Tibial artery (tissue), 4 donors: ENCODE data around the gene PPP6C.

ENCODE experiments used
- DNase-seq, 2 donors: peaks; one replicate each; pipeline ENCODE4 v3.0.0-alpha.2; 2019
- H3K27ac ChIP-seq, 2 donors: fragments of 200-600 bp; sonication (generic) in 1 of 2; 1 replicate in 1 of 2; 2 replicates in 1 of 2; pipeline ENCODE4 v1.5.1; 2018 to 2019; ENCODE audit warnings: mild to moderate bottlenecking in 1 of 2
- H3K27me3 ChIP-seq, 2 donors: fragments of 200-600 bp; sonication (generic) in 1 of 2; one replicate each; pipeline versions ENCODE4 v1.5.1 to v1.6.0; 2016 to 2019
- H3K36me3 ChIP-seq, 3 donors: fragments of 200-600 bp; sonication (generic) in 2 of 3; one replicate each; pipeline ENCODE4 v1.5.1; 2016 to 2019; ENCODE audit warnings: mild to moderate bottlenecking in 2 of 3
- H3K4me1 ChIP-seq, 4 donors: fragments of 200-600 bp; sonication (generic) in 2 of 4; 1 replicate in 3 of 4; 2 replicates in 1 of 4; pipeline ENCODE4 v1.5.1; 2016 to 2019
- H3K4me3 ChIP-seq, 2 donors: fragments of 200-600 bp; sonication (generic) in 1 of 2; 1 replicate in 1 of 2; 2 replicates in 1 of 2; pipeline ENCODE4 v1.5.1; 2018 to 2019; ENCODE audit warnings: mild to moderate bottlenecking in 2 of 2
- H3K9me3 ChIP-seq, 3 donors: fragments of 200-600 bp; sonication (generic) in 1 of 3; one replicate each; pipeline ENCODE4 v1.5.1; 2016 to 2019
- CTCF ChIP-seq, 2 experiments: fragments of 200-600 bp in 1 of 2; fragments of 450-650 bp in 1 of 2; IDR thresholded peaks; one replicate each; pipeline ENCODE4 v1.5.1; 2017 to 2019; ENCODE audit warnings: antibody characterized with exemption in 2 of 2, mild to moderate bottlenecking in 1 of 2, moderate library complexity in 1 of 2
- intact Hi-C: fragments of 100-400 bp; cut with DNase I; formaldehyde crosslinking; loops from one replicate; pipeline ENCODE4 v1.15.0; 2023; ENCODE audit warnings: low total_unique reads

The PPP6C gene

GRCh38 chr9:125156551-125156950 lies 33.1 kb downstream of the PPP6C start:
- Histone ChIP-seq H3K36me3 (peaks cover 23 to 50% (median 31%) of the 10 kb centered on the region in 3 donors), H3K4me1 (peaks cover 0 to 26% (median 14%) of the 10 kb centered on the region in 4 donors), H3K27me3 (no peaks in the 10 kb centered on the region), H3K27ac (no peak overlapping the region), H3K9me3 (no peaks in the 10 kb centered on the region), H3K4me3 (no peak overlapping the region)
- intact Hi-C loops: no loop called here
- TF ChIP-seq CTCF (IDR thresholded peaks at IDR 0.05): no peak
- no peak for DNase-seq

- intact Hi-C loops: no loop called here
- no peak overlapping the region for H3K27ac ChIP-seq
- no peaks in the 10 kb centered on the region for H3K27me3 ChIP-seq
- no peak overlapping the region for H3K4me3 ChIP-seq
- no peak for DNase-seq
- TF ChIP-seq CTCF (IDR thresholded peaks at IDR 0.05): no peak
- H3K4me1 ChIP-seq: peaks cover 0 to 5% (median 0%) of the 10 kb centered on the region in 4 donors
- H3K36me3 ChIP-seq: peaks cover 49 to 76% (median 53%) of the 10 kb centered on the region in 3 donors
- H3K9me3 ChIP-seq: no peaks in the 10 kb centered on the region
Measured at GRCh38 chr9:125153712-125154367, 35.8 kb downstream of the PPP6C start.

GRCh38 chr9:125151730-125152129 lies 37.9 kb downstream of the PPP6C start:
- intact Hi-C loops: no loop called here
- no peak for TF ChIP-seq CTCF (IDR thresholded peaks at IDR 0.05)
- Histone ChIP-seq H3K36me3 (peaks cover 42 to 64% (median 49%) of the 10 kb centered on the region in 3 donors), H3K9me3 (no peaks in the 10 kb centered on the region), H3K27ac (no peak overlapping the region), H3K4me1 (peaks cover 0 to 5% (median 0%) of the 10 kb centered on the region in 4 donors), H3K27me3 (no peaks in the 10 kb centered on the region), H3K4me3 (no peak overlapping the region)
- no peak for DNase-seq

- intact Hi-C loops: no loop called here
- Histone ChIP-seq H3K36me3 (peaks cover 42 to 62% (median 46%) of the 10 kb centered on the region in 3 donors), H3K9me3 (no peaks in the 10 kb centered on the region), H3K4me3 (no peak overlapping the region), H3K27me3 (no peaks in the 10 kb centered on the region), H3K27ac (no peak overlapping the region), H3K4me1 (peaks cover 0 to 12% (median 0%) of the 10 kb centered on the region in 4 donors)
- no peak for DNase-seq
- TF ChIP-seq CTCF (IDR thresholded peaks at IDR 0.05): no peak
Measured at GRCh38 chr9:125150349-125151245, 39.0 kb downstream of the PPP6C start.

GRCh38 chr9:125147401-125147951 lies 42.1 kb downstream of the PPP6C start:
- Histone ChIP-seq H3K27ac (no peak overlapping the region), H3K4me3 (no peak overlapping the region), H3K36me3 (peaks cover 31 to 35% (median 35%) of the 10 kb centered on the region in 3 donors), H3K4me1 (peaks cover 0 to 22% (median 5%) of the 10 kb centered on the region in 4 donors), H3K27me3 (no peaks in the 10 kb centered on the region), H3K9me3 (no peaks in the 10 kb centered on the region)
- no peak for DNase-seq
- TF ChIP-seq CTCF (IDR thresholded peaks at IDR 0.05): no peak
- intact Hi-C loops: loop anchor here (10.0 kb wide), 1 partner anchor 283 kb away; the partner anchor contains the start of genes ARPC5L and RPL35
